Kidney glomerular epithelial cell (primary cell): ENCODE measurements around the gene CHST11.

ENCODE experiments used
- DNase-seq: peaks from one replicate; lab custom pipeline; 2025; lab: John Stamatoyannopoulos, UW

CHST11 gene

GRCh38 chr12:104719700-104720338 lies 263.1 kb downstream of the CHST11 start:
- no peak for DNase-seq

GRCh38 chr12:104720339-104721038 lies 263.7 kb downstream of the CHST11 start:
- DNase-seq = no peak

- DNase-seq = no peak
Measured at GRCh38 chr12:104721039-104721405, 264.3 kb downstream of the CHST11 start.

GRCh38 chr12:104721936-104722335 lies 265.2 kb downstream of the CHST11 start:
- DNase-seq = no peak

- DNase-seq = no peak
Measured at GRCh38 chr12:104722601-104723534, 266.1 kb downstream of the CHST11 start.

- DNase-seq = no peak
Measured at GRCh38 chr12:104723895-104724294, 267.1 kb downstream of the CHST11 start.

GRCh38 chr12:104724992-104725585 lies 268.3 kb downstream of the CHST11 start:
- DNase-seq = no peak

GRCh38 chr12:104725610-104726009 lies 268.9 kb downstream of the CHST11 start:
- no peak for DNase-seq

- no peak for DNase-seq
Measured at GRCh38 chr12:104727726-104728465, 271.1 kb downstream of the CHST11 start.

GRCh38 chr12:104729091-104729490 lies 272.3 kb downstream of the CHST11 start:
- no peak for DNase-seq

- no peak for DNase-seq
Measured at GRCh38 chr12:104729610-104730446, 273.1 kb downstream of the CHST11 start.

- DNase-seq = no peak
Measured at GRCh38 chr12:104730763-104731162, 274.0 kb downstream of the CHST11 start.

GRCh38 chr12:104733717-104734175 lies 277.0 kb downstream of the CHST11 start:
- no peak for DNase-seq

- no peak for DNase-seq
Measured at GRCh38 chr12:104734541-104735095, 277.9 kb downstream of the CHST11 start.

GRCh38 chr12:104735801-104736200 lies 279.1 kb downstream of the CHST11 start:
- no peak for DNase-seq

- DNase-seq = no peak
Measured at GRCh38 chr12:104736307-104736706, 279.6 kb downstream of the CHST11 start.

GRCh38 chr12:104737113-104737512 lies 280.4 kb downstream of the CHST11 start:
- no peak for DNase-seq

GRCh38 chr12:104737791-104738301 lies 281.1 kb downstream of the CHST11 start:
- DNase-seq = no peak

GRCh38 chr12:104738331-104738730 lies 281.6 kb downstream of the CHST11 start:
- DNase-seq = no peak
